H1 (cell line): ENCODE data around the gene FAU. TPM values are rescaled to one million over a fixed set of nuclear protein-coding genes. Genes with fewer than 3 reads are reported as not detected.
A peak's percentile ranks its signal among the peaks of the same experiment; 100 is the strongest.

Source experiments
- CTCF ChIA-PET: fragments of 300-600 bp; sonication (Branson Sonifier 250); formaldehyde crosslinking; loops from one replicate; lab custom pipeline; 2021; ENCODE audit not compliant: partially characterized antibody; lab: Charles Lee
- POLR2A ChIA-PET: fragments of 300-600 bp; sonication (Branson Sonifier 250); formaldehyde crosslinking; loops from one replicate; lab custom pipeline; 2021; ENCODE audit warnings: inconsistent platforms; ENCODE audit not compliant: partially characterized antibody; lab: Charles Lee
- DNase-seq, 2 experiments: peaks; one replicate each; pipeline versions ENCODE4 v3.0.0 to v3.0.0-alpha.2; 2010 to 2022; ENCODE audit warnings: low spot score in 2 of 2, low read depth in 1 of 2, mixed read lengths in 1 of 2
- FAIRE-seq: peaks from 2 replicates; lab custom pipeline; 2011; peaks lifted over from hg19 to GRCh38; lab: Jason Lieb, UNC
- H2AFZ ChIP-seq: 2 replicates; pipeline ENCODE4 v1.8.1; 2012; ENCODE audit warnings: low read length, inconsistent platforms
- H2AK5ac ChIP-seq: 2 replicates; pipeline ENCODE4 v1.6.1; 2013; ENCODE audit warnings: low read depth, low read length
- H2BK120ac ChIP-seq: replicated peaks from 2 replicates; pipeline ENCODE3; 2013; ENCODE audit warnings: low read depth, low read length, inconsistent platforms
- H2BK12ac ChIP-seq: 2 replicates; pipeline ENCODE4 v1.6.1; 2013; ENCODE audit warnings: low read depth, low read length
- H2BK15ac ChIP-seq: 2 replicates; pipeline ENCODE4 v1.6.1; 2013; ENCODE audit warnings: low read length
- H2BK20ac ChIP-seq: 2 replicates; pipeline ENCODE4 v1.6.1; 2013; ENCODE audit warnings: low read length
- H2BK5ac ChIP-seq: 2 replicates; pipeline ENCODE4 v1.6.1; 2013; ENCODE audit warnings: low read depth, low read length
- H3K14ac ChIP-seq: 2 replicates; pipeline ENCODE4 v1.6.1; 2013; ENCODE audit warnings: inconsistent platforms; ENCODE audit not compliant: insufficient read length
- H3K18ac ChIP-seq: 2 replicates; pipeline ENCODE4 v1.6.1; 2013; ENCODE audit warnings: low read length; ENCODE audit errors: extremely low read depth
- H3K23ac ChIP-seq: 2 replicates; pipeline ENCODE4 v1.6.1; 2013; ENCODE audit warnings: inconsistent platforms; ENCODE audit not compliant: insufficient read length
- H3K23me2 ChIP-seq: 2 replicates; pipeline ENCODE4 v1.6.1; 2013; ENCODE audit warnings: low read depth, low read length
- H3K27ac ChIP-seq: 2 replicates; pipeline ENCODE4 v1.6.1; 2011; ENCODE audit warnings: low read depth, low read length, inconsistent platforms
- H3K27me3 ChIP-seq, 4 experiments: replicated peaks in 1 of 4; 1 replicate in 1 of 4; 2 replicates in 3 of 4; pipeline versions ENCODE4 v1.6.1 to v1.8.1; 2011 to 2013; ENCODE audit warnings: low read length in 3 of 4, mild to moderate bottlenecking in 3 of 4, inconsistent platforms in 2 of 4, mixed read lengths in 2 of 4, moderate library complexity in 1 of 4; ENCODE audit not compliant: control insufficient read depth in 3 of 4, insufficient read depth in 3 of 4; ENCODE audit errors: extremely low read depth in 1 of 4
- H3K36me3 ChIP-seq, 4 experiments: 2 replicates each; pipeline versions ENCODE4 v1.6.1 to v1.8.1; 2011 to 2013; ENCODE audit warnings: mild to moderate bottlenecking in 4 of 4, low read length in 3 of 4, moderate library complexity in 2 of 4, control low read depth in 1 of 4, inconsistent platforms in 1 of 4; ENCODE audit not compliant: insufficient read depth in 4 of 4, control insufficient read depth in 2 of 4
- H3K4ac ChIP-seq: replicated peaks from 2 replicates; pipeline ENCODE3; 2013; ENCODE audit warnings: low read length, low read depth, mixed read lengths, inconsistent platforms; ENCODE audit not compliant: insufficient read length
- H3K4me1 ChIP-seq, 4 experiments: replicated peaks in 1 of 4; 1 replicate in 1 of 4; 2 replicates in 3 of 4; pipeline versions ENCODE4 v1.6.1 to v1.8.1; 2011 to 2013; ENCODE audit warnings: low read length in 3 of 4, inconsistent platforms in 2 of 4, mixed read lengths in 1 of 4; ENCODE audit not compliant: insufficient read depth in 4 of 4, control insufficient read depth in 3 of 4
- H3K4me2 ChIP-seq, 2 experiments: 2 replicates each; pipeline versions ENCODE4 v1.6.1 to v1.8.1; 2011 to 2013; ENCODE audit warnings: low read depth in 2 of 2, low read length in 2 of 2, control low read depth in 1 of 2, inconsistent platforms in 1 of 2, mild to moderate bottlenecking in 1 of 2; ENCODE audit not compliant: insufficient read depth in 1 of 2
- H3K4me3 ChIP-seq, 4 experiments: fragments of 200-600, 300-600 bp in 1 of 4; sonication (generic), shearing (Covaris generic), sonication (Bioruptor Twin) in 1 of 4; 2 replicates each; pipeline versions ENCODE4 v1.5.1 to v1.8.1; 2011 to 2016; ENCODE audit warnings: low read length in 4 of 4, low read depth in 3 of 4, control low read depth in 2 of 4, inconsistent platforms in 2 of 4, mild to moderate bottlenecking in 2 of 4, mixed read lengths in 1 of 4, moderate library complexity in 1 of 4; ENCODE audit not compliant: insufficient read depth in 2 of 4; ENCODE audit errors: extremely low read depth in 1 of 4
- H3K56ac ChIP-seq: replicated peaks from 2 replicates; pipeline ENCODE3; 2013; ENCODE audit warnings: low read depth, mild to moderate bottlenecking, mixed read lengths, low read length, inconsistent platforms; ENCODE audit not compliant: insufficient read length
- H3K79me1 ChIP-seq: 2 replicates; pipeline ENCODE4 v1.6.1; 2013; ENCODE audit warnings: low read depth, low read length, control low read depth
- H3K79me2 ChIP-seq, 2 experiments: 2 replicates each; pipeline versions ENCODE4 v1.6.1 to v1.8.1; 2012 to 2013; ENCODE audit warnings: low read length in 2 of 2, mild to moderate bottlenecking in 2 of 2, inconsistent platforms in 1 of 2; ENCODE audit not compliant: insufficient read depth in 2 of 2, control insufficient read depth in 1 of 2
- H3K9ac ChIP-seq, 4 experiments: replicated peaks in 1 of 4; 1 replicate in 1 of 4; 2 replicates in 3 of 4; pipeline versions ENCODE4 v1.6.1 to v1.8.1; 2011 to 2013; ENCODE audit warnings: low read depth in 3 of 4, low read length in 3 of 4, control low read depth in 2 of 4, mild to moderate bottlenecking in 2 of 4, moderate library complexity in 2 of 4, inconsistent platforms in 1 of 4; ENCODE audit errors: extremely low read depth in 1 of 4
- H3K9me3 ChIP-seq, 2 experiments: 2 replicates each; pipeline versions ENCODE4 v1.6.1 to v1.8.1; 2012 to 2013; ENCODE audit warnings: mild to moderate bottlenecking in 2 of 2, moderate library complexity in 2 of 2, control low read depth in 1 of 2, inconsistent platforms in 1 of 2, low read depth in 1 of 2, low read length in 1 of 2, mixed read lengths in 1 of 2; ENCODE audit not compliant: insufficient read depth in 2 of 2
- H4K20me1 ChIP-seq, 2 experiments: replicated peaks in 1 of 2; 2 replicates each; pipeline versions ENCODE3 to v1.8.1; 2011 to 2013; ENCODE audit warnings: inconsistent platforms in 2 of 2, low read length in 2 of 2, mild to moderate bottlenecking in 1 of 2; ENCODE audit not compliant: insufficient read depth in 2 of 2, control insufficient read depth in 1 of 2
- H4K5ac ChIP-seq: 2 replicates; pipeline ENCODE4 v1.6.1; 2013; ENCODE audit warnings: low read length, low read depth, mixed read lengths, inconsistent platforms; ENCODE audit not compliant: insufficient read length
- H4K8ac ChIP-seq: 2 replicates; pipeline ENCODE4 v1.8.0; 2013; ENCODE audit warnings: mild to moderate bottlenecking, moderate library complexity, low read length, inconsistent platforms; ENCODE audit not compliant: insufficient read depth; ENCODE audit errors: extremely low read depth
- H4K91ac ChIP-seq: replicated peaks from 2 replicates; pipeline ENCODE3; 2013; ENCODE audit warnings: low read length, mixed read lengths, inconsistent platforms; ENCODE audit not compliant: insufficient read length
- RFX5 ChIP-seq: IDR thresholded peaks from 2 replicates; pipeline ENCODE4 v1.6.1; 2011; ENCODE audit warnings: low read depth, low read length, improper control_type of control experiment, borderline replicate concordance
- SIN3A ChIP-seq, 2 experiments: IDR thresholded peaks in 1 of 2; conservative IDR thresholded peaks in 1 of 2; 2 replicates each; pipeline ENCODE4 v1.6.1; 2011 to 2012; ENCODE audit warnings: low read length in 2 of 2, improper control_type of control experiment in 1 of 2, low read depth in 1 of 2, mild to moderate bottlenecking in 1 of 2
- WGBS, 2 experiments: shearing (Covaris generic) in 1 of 2; methylation state at CpG; one replicate each; pipeline versions ENCODE4 v1.1.6 to v1.1.7; 2013 to 2015; ENCODE audit warnings: low lambda C conversion rate in 2 of 2, mixed read lengths in 2 of 2, inconsistent platforms in 1 of 2, low coverage in 1 of 2, missing lambda C conversion rate in 1 of 2; ENCODE audit not compliant: insufficient replicate concordance in 2 of 2, insufficient coverage in 1 of 2, insufficient read length in 1 of 2; ENCODE audit errors: extremely low coverage in 1 of 2, missing lambda C conversion rate in 1 of 2; 5-methylcytosine and 5-hydroxymethylcytosine counted together
- polyA plus RNA-seq, 7 experiments: library from polyadenylated mRNA; depleted of rRNA in 3 of 7; stranded (reverse) in 5 of 7; unstranded in 2 of 7; fragments of >200 nt in 5 of 7; fragments of 200-250 nt in 2 of 7; gene quantifications; 1 replicate in 5 of 7; 2 replicates in 1 of 7; 4 replicates in 1 of 7; pipeline versions ENCODE4 v1.2.1 to v1.2.3, GENCODE V29; 2011 to 2013; ENCODE audit warnings: missing spikeins in 2 of 7, mixed read lengths in 2 of 7
- total RNA-seq: library from RNA; stranded (reverse); fragmentation: NEBNext Ultra II Directional; extraction: Animal tissue kit (Norgen Biotek cat#: 25700); gene quantifications from 2 replicates; pipeline ENCODE4 v1.2.1, GENCODE V29; 2021

The FAU gene
- total and polyA plus RNA-seq, 2 of the 8 experiments (the other 6 are each of a cell fraction or from before 2014, with no cell fraction given), result 826 to 896 TPM

GRCh38 chr11:65113361-65113756 lies 8.6 kb downstream of the FAU start:
- H3K4me2 ChIP-seq, result peak overlapping the region; percentile 71 to 95
- peaks cover 8% of the 10 kb centered on the region for H3K79me1 ChIP-seq
- FAIRE-seq, result no peak
- H4K20me1 ChIP-seq, result peaks cover 0 to 18% of the 10 kb centered on the region in 2 experiments
- TF ChIP-seq SIN3A (conservative IDR thresholded peaks at IDR 0.05 in 1 of 2, IDR thresholded peaks at IDR 0.05 in 1 of 2; ENCODE audit: low read depth in 1 of 2, low read length in 2 of 2) (peak in 1 of 2 experiments; percentile 7; a peak in 1 of 4 replicates), RFX5 (no peak)
- DNase-seq, result no peak
- peaks cover 0 to 6% (median 2%) of the 10 kb centered on the region in 4 experiments; a peak in 2 of 8 replicates for H3K36me3 ChIP-seq
- H4K91ac ChIP-seq, result no peak overlapping the region
- H3K4ac ChIP-seq, result no peak overlapping the region
- H3K4me3 ChIP-seq, result peak overlapping the region; percentile 76 to 90 (median 85); a peak in 5 of 8 replicates
- H3K4me1 ChIP-seq, result peaks cover 2 to 26% (median 19%) of the 10 kb centered on the region in 4 experiments
- H2AFZ ChIP-seq, result no peak overlapping the region
- no peak overlapping the region for H4K5ac ChIP-seq
- H3K9me3 ChIP-seq, result no peaks in the 10 kb centered on the region
- H2BK12ac ChIP-seq, result no peak overlapping the region
- H3K79me2 ChIP-seq, result peaks cover 0 to 6% of the 10 kb centered on the region in 2 experiments; a peak in 1 of 4 replicates
- no peak overlapping the region for H2BK5ac ChIP-seq
- peak overlapping the region in 2 of 4 experiments; percentile 4 to 9; a peak in 1 of 7 replicates for H3K9ac ChIP-seq
- 72% methylated on average over 14 of the region's 14 CpGs; no CpG with 5 or more reads in 1 of the 2 experiments for WGBS, 2 experiments
- H3K27me3 ChIP-seq, result no peaks in the 10 kb centered on the region
- peak overlapping the region; percentile 19 for H3K56ac ChIP-seq
- no peak overlapping the region for H2BK120ac ChIP-seq
- H2BK15ac ChIP-seq, result no peak overlapping the region
- H3K23ac ChIP-seq, result no peak overlapping the region
- peaks cover 17% of the 10 kb centered on the region; the same call in 1 of the 2 replicates for H3K23me2 ChIP-seq
- H4K8ac ChIP-seq, result peak overlapping the region; percentile 47
- CTCF ChIA-PET, result interaction anchor here (0.5 to 7.9 kb wide), 14 partner anchors 8 to 366 kb away, joined by 3 to 85 read pairs (median 6); partner anchors contain the start of genes CAPN1, FAU and MRPL49
- H3K18ac ChIP-seq, result no peak overlapping the region
- H3K27ac ChIP-seq, result no peak overlapping the region
- POLR2A ChIA-PET, result interaction anchor here (0.9 to 17.4 kb wide), 19 partner anchors 8 to 369 kb away, joined by 3 to 305 read pairs (median 5); partner anchors contain the start of genes ARL2, BATF2, CAPN1 and FAU
- H2BK20ac ChIP-seq, result no peak overlapping the region
- H2AK5ac ChIP-seq, result no peak overlapping the region
- H3K14ac ChIP-seq, result no peak overlapping the region
